T47D (cell line): ENCODE results near the gene ELK4.

Experiments used
- DNase-seq, 2 experiments: peaks; one replicate each; pipeline versions ENCODE4 v3.0.0 to v3.0.0-alpha.2; 2011 to 2012; ENCODE audit warnings: low read depth in 1 of 2, low spot score in 1 of 2
- JUND ChIP-seq: IDR thresholded peaks from 2 replicates; pipeline ENCODE4 v1.6.1; 2012; ENCODE audit warnings: low read depth
- in situ Hi-C: cut with HindIII; loops from 2 replicates; pipeline ENCODE4 v1.10.0; 2016; ENCODE audit warnings: low sequenced_read_pairs, low pct_unique_long_range_greater_than_20kb

The ELK4 gene

GRCh38 chr1:205633421-205633976 is 1.7 kb upstream of the ELK4 start:
- no peak for DNase-seq
- TF ChIP-seq JUND = no peak
- in situ Hi-C loops = no loop called here

- DNase-seq = no peak
- no peak for TF ChIP-seq JUND
- in situ Hi-C loops = no loop called here
Measured at GRCh38 chr1:205632669-205633169, 908 bp upstream of the ELK4 start.

GRCh38 chr1:205631010-205631767 is 622 bp downstream of the ELK4 start:
- TF ChIP-seq JUND = no peak
- in situ Hi-C loops = no loop called here
- DNase-seq = peak; percentile 49 to 85

GRCh38 chr1:205630651-205631009 is 1.2 kb downstream of the ELK4 start:
- DNase-seq = no peak
- in situ Hi-C loops = no loop called here
- no peak for TF ChIP-seq JUND

GRCh38 chr1:205630241-205630640 is 1.6 kb downstream of the ELK4 start:
- no peak for DNase-seq
- no peak for TF ChIP-seq JUND
- in situ Hi-C loops = no loop called here

- TF ChIP-seq JUND = no peak
- in situ Hi-C loops = no loop called here
- no peak for DNase-seq
Measured at GRCh38 chr1:205629751-205630150, 2.1 kb downstream of the ELK4 start.

GRCh38 chr1:205627956-205628355 is 3.9 kb downstream of the ELK4 start:
- in situ Hi-C loops = no loop called here
- TF ChIP-seq JUND = no peak
- no peak for DNase-seq

GRCh38 chr1:205626216-205626615 is 5.6 kb downstream of the ELK4 start:
- no peak for DNase-seq
- TF ChIP-seq JUND = no peak
- in situ Hi-C loops = no loop called here

- no peak for TF ChIP-seq JUND
- DNase-seq = no peak
- in situ Hi-C loops = no loop called here
Measured at GRCh38 chr1:205623646-205624045, 8.2 kb downstream of the ELK4 start.

- in situ Hi-C loops = no loop called here
- no peak for TF ChIP-seq JUND
- DNase-seq = no peak
Measured at GRCh38 chr1:205620269-205620668, 11.5 kb downstream of the ELK4 start.

- no peak for DNase-seq
- TF ChIP-seq JUND = no peak
- in situ Hi-C loops = no loop called here
Measured at GRCh38 chr1:205619376-205619775, 12.4 kb downstream of the ELK4 start.

- in situ Hi-C loops = no loop called here
Measured at GRCh38 chr1:205616563-205617293, 15.1 kb downstream of the ELK4 start.

GRCh38 chr1:205615789-205616188 is 16.0 kb downstream of the ELK4 start:
- no peak for TF ChIP-seq JUND
- in situ Hi-C loops = no loop called here
- DNase-seq = no peak

More at GRCh38 chr1:205616563-205617293, 15.1 kb downstream of the ELK4 start:
- TF ChIP-seq JUND = no peak
- no peak for DNase-seq
